A673 (cell line): Measurements from ENCODE around the gene DRAM1.

Experiments used
- EZH2 ChIP-seq: fragments of 200-600 bp; sonication (generic); IDR thresholded peaks from 2 replicates; pipeline ENCODE4 v1.6.1; 2017; ENCODE audit warnings: borderline replicate concordance, low read depth, mild to moderate bottlenecking, mixed read lengths, antibody characterized with exemption, low read length; ENCODE audit not compliant: poor library complexity, severe bottlenecking
- TF ChIP-seq, protein P1 (sequence below): fragments of 300-800, 200-600 bp; sonication (generic); conservative IDR thresholded peaks from 2 replicates; pipeline ENCODE4 v1.5.1; 2017; ENCODE audit warnings: low read depth, mild to moderate bottlenecking, antibody characterized with exemption, low read length, moderate library complexity, mixed read lengths

DNA sequence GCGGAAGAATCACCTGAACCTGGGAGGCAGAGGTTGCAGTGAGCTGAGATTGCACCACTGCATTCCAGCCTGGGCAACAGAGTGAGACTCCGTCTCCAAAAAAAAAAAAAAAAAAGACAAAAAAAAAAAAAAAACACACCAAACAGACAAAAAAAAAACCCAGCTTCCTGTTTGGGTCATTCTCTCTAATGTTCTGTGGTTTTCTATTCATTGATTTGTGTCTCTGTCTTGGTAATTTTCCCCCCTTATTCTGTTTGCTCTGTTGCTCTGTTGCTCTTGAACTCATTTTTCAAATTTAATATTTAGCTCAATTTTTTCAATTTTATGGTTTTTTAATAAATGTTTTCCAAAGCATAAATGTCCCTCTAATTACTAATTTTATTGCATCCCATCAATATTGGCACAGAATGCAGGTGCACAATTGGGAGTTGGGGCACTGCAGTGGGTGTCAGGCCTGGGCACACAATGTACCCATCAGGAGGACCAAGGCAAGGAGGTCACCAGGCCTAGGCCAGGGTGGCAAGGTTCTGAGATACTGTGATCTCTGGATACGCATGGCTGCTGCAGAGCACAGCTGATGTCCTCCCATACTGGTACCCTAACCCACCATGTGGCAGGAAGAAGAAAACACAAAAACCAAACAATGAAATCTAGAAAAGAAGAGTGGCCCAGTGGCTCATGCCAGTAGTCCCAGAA is 38.6 kb upstream of the DRAM1 start:
- TF ChIP-seq, protein P1, sequence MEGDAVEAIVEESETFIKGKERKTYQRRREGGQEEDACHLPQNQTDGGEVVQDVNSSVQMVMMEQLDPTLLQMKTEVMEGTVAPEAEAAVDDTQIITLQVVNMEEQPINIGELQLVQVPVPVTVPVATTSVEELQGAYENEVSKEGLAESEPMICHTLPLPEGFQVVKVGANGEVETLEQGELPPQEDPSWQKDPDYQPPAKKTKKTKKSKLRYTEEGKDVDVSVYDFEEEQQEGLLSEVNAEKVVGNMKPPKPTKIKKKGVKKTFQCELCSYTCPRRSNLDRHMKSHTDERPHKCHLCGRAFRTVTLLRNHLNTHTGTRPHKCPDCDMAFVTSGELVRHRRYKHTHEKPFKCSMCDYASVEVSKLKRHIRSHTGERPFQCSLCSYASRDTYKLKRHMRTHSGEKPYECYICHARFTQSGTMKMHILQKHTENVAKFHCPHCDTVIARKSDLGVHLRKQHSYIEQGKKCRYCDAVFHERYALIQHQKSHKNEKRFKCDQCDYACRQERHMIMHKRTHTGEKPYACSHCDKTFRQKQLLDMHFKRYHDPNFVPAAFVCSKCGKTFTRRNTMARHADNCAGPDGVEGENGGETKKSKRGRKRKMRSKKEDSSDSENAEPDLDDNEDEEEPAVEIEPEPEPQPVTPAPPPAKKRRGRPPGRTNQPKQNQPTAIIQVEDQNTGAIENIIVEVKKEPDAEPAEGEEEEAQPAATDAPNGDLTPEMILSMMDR = no peak
- TF ChIP-seq EZH2 = no peak
